A204.1 (cell line): Measurements from ENCODE around the gene LTBP1.

Source experiments
- FAIRE-seq: peaks from 2 replicates; lab custom pipeline; 2012; peaks lifted over from hg19 to GRCh38; lab: Jason Lieb, UNC

The LTBP1 gene

DNA sequence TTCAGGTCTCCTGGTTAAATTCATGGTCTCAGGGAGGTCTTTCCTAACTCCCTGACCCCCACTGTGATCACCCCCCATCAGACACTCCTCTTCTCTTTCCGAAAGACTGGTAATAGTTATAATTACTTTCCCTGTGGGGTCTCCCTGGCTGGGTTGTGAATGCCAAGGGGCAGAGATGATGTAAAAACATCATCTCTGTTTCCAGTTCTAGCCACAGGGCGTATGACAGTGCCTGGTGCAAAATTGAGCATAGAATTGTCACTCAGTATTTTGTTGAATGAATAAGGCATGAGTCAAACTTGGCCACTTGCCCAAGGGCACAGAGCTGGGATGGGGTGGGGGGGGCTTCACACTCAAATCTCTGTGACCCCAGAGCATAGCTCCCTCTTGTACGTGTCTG, 65.2 kb downstream of the LTBP1 start:
- no peak for FAIRE-seq

DNA sequence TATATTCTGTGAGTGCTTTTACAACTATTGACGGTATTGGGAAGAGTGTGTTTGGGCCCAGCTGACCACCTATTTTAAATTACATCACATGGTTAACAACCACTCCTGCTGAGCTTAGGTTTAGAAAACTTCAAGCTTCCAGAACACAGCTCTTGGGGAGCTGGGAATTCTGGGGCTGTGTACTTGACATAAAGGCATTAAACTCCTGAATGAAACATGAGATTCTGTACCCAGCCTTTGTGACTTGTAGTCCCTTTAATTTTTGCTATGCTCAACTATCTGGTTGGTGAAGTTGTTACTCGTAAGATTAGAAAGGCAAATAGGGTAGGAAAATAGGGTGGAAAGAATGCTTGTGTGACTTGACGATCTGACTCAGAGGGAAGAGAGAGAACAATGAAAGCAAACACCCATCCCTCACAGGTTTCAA, 66.9 kb downstream of the LTBP1 start:
- no peak for FAIRE-seq

DNA sequence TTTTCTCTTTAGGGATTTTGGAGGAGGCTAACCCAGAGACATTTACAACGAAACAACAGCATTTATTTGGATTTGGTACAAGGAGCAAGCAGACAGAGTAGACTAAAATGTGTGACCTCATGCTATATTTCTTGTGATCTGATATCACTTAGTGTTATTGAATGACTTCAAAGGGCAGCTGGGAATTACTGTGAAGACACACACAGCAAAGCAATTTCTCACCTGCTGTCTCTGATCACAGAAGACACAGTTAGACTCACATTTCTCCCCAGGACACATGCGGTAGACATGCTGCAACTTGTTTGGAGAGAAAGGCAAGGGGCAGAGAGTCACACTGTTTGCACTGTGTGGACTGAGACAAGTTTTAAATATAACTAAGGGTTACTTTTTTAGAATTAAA, 67.5 kb downstream of the LTBP1 start:
- FAIRE-seq = no peak

DNA sequence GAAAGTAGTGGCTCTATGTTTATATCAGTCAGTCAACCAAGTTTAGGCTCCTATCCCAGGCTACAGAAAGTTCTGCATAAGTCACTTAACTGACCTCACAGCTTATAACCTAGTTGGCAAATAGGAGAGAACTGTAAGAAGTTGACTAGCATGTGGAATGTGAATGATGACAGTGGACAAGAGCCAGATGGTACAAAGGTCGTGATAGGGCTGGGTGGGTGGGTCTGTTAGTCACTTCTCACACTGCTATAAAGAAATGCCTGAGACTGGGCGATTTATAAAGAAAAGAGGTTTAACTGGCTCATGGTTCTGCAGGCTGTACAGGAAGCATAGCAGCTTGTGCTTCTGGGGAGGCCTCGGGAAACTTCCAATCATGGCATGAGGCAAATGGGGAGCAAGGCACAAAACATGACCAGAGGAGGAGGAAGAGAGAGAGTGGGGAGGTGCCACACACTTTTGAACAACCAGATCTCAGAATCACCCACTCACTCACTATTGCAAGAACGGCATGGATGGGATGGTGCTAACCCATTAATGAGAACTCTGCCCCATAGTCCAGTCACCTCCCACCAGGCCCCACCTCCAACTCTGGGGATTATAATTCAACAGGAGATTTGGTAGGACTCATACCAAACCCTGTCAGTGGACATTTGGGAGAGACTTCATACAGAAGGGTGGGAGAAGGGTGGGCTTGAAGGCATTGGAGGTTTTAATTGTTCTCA, 68.8 kb downstream of the LTBP1 start:
- no peak for FAIRE-seq

DNA sequence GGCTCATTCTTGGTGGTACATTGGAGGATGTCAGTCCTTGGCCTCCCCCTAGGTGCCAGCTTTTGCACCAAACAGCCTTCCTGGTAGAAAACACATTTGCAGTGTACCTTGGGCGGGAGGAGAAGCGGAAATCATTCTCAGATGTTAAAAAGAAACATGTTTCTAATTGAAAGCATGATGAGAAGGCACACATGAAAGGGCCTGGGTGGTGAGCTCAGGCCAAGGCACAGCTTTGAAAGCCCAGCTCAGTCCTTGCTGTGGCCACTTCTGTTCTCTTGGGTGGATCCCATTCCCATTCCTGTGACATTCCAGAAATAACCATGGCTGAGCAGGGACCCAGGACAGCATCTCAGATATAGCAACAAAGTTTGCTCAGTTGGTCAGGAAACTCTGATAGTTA, 71.5 kb downstream of the LTBP1 start:
- no peak for FAIRE-seq

DNA sequence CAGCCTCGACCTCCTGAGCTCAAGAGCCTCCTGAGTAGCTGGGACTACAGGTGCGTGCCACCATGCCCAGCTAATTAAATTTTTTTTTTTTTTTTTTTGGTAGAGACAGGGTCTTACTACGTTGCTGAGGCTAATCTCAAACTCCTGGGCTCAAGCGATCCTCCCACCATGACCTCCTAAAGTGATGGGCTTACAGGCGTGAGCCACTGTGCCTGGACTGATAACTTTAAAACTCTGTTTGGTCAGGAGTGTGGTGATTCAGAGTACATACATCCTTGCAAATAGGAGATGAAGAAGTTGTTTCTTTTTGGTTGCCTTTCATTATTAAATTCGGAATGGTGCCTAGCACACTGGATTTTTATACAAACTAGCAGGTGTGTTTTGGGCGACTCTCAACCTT, 73.0 kb downstream of the LTBP1 start:
- no peak for FAIRE-seq

DNA sequence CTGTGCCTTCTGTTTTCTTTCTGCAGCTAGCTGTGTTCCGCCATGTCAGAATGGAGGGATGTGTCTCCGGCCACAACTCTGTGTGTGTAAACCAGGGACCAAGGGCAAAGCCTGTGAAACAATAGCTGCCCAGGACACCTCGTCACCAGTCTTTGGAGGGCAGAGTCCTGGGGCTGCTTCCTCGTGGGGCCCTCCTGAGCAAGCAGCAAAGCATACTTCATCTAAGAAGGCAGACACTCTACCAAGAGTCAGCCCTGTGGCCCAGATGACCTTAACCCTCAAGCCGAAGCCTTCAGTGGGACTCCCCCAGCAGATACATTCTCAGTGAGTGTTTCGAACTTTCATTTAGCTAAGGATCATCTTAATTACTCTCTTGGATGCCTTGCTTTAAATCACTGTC, 74.1 kb downstream of the LTBP1 start:
- no peak for FAIRE-seq

DNA sequence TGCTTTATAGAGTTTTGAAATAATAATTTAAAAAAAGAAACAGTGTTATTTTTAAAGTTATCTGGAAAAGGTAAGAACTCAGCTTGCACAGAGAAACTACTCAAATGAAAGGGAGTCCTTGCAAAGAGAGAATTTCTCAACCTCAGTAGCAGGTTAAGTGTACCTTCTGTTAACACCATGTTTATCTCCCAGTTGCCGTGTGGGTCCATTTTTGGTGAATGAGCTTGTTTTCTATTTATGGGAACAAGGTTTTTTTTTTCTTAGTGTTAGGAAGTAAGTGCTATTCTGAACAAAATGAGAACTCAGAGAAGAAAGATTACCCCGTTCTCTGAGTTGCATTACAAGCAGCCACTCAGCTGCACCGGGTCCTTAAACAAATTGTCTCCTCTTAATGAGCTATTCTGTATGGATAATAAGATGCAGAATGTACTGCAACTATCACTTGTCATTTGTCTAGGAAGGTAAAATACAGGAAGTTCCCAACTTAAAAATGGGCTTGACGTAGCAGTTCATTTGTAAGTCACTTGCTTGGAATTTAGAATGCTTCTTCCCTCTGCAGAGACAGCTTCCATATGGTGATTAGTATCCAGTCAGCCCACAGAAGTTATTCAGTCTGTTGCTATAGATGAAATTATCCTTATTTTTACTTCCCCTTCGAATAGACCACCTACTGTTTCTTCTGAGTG, 74.9 kb downstream of the LTBP1 start:
- FAIRE-seq = no peak

DNA sequence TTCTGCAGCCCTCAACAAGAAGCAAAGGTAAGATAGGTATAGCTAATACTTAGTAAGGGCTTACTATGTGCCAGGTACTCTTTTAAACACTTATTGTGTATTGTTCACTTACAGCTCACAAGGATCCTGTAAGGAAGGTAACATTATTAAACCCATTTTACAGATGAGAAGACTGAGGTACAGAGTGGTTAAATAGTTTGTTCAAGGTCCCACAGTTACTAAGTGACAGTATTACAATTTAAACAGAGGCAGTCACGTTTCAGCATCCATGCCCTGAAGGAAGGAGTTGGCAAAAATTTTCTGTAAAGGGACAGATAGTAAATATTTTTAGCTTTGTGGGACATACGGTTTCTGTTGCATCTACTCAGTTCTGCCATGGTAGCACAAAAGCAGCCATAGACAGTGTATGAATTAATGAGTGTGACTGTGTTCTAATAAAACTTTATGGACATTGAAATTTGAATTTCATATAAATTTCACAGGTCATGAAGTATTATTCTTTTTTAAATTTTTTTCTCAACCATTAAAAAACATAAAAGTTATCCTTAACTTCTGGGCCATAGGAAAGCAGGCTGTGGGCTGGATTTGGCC, 75.7 kb downstream of the LTBP1 start:
- FAIRE-seq = no peak

DNA sequence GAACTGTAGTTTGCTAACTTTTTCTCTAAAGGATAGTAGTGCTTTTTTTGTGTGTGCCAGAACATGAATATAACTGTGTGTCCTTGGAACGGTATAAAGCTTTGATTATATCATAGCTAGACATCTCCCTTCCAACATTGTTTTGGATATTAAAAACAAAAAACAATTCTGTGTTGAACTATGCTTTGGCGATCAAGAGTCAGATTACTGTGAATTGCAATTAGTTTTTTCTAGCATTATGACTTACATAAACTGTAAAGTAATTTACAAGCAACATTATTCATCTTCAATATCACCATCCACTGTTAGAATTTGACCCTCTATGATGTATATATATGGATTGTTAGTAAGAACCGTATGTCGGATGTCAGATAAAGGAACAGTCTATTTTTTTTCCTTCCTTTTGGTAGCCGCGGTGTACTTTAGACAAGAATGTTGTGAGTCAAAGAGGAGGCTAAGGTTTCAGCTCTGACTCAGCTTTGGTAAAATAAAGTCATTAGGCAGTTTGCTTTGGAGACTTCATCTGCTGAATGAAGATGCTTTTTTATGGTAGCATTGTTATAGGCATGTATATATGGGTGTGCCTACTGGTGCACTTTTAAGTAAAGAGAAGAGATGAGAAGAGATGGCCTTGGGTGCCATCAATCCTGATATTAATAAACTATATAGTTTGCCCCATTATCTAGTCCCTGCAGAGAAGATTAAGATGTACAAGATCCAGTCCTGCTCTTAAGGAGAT, 76.4 kb downstream of the LTBP1 start:
- FAIRE-seq = no peak

DNA sequence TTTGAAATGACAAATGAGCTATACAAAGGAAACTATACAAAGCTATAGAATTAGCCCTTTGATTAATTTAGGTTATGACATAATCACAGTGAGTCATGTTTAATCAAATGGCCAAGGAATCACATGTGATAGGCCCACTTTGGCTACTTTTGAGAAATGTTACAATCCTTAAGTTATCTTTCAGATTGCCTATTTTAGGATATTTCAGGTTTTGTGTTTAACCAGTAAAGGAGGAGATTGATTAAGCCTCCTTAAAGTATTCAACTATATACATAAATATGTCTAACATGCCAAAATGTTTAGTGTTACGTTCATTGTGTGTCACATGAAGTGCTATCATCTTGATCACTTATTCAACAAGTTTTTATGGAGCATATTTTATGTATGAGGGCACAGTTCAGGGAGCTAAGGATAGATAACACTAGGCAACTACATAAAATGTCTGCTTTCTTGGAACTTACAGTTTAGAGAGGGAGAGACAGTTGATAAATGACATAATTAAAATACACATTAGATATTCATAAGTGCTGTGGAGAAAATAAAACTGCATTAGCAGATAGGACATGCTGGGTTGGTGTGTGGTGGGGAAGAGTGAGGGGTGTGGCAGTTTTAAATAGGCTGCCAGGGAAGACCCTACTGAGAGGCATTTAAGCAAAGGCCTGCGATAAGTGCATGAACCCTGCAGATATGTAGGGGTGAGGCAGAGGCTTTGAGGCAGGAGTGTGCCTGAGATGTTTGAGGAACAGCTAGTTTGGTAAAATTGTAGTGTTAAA, 77.2 kb downstream of the LTBP1 start:
- FAIRE-seq = no peak

DNA sequence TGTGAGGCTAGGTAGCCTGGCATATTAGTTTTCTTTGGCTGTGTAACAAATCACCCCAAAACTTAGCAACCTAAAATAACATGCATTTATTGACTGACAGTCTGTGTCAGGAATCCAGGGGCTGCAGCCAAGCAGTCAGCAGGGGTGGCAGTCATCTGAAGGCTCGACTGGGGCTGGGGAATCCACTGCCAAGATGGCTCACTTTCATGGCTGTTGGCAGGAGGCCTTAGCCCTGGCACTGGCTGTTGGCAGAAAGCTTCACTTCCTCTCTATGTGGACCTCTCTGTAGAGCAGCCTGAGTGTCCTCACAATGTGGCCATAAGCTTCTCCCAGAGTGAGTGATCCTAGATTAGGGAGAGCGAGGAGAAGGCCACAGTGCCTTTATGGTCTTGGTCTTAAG, 78.0 kb downstream of the LTBP1 start:
- no peak for FAIRE-seq

DNA sequence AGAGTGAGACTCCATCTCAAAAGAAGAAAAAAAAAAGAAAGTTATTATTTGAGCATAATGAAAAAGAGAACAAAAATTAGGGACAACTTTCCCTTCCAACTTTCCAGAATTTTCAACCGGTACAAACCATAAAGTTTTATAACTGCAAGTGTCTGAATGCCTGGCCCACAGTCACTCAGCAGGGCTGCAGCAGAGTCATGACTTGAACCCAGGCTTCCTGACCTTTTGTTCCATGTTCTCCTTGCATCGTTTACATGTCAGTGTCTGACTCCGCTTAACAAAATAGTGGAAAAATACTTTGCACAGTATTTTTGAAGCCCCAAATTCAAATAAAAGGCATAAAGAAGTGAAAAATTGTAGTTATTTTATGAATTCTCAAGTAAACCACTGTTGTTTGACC, 82.7 kb downstream of the LTBP1 start:
- FAIRE-seq = no peak

DNA sequence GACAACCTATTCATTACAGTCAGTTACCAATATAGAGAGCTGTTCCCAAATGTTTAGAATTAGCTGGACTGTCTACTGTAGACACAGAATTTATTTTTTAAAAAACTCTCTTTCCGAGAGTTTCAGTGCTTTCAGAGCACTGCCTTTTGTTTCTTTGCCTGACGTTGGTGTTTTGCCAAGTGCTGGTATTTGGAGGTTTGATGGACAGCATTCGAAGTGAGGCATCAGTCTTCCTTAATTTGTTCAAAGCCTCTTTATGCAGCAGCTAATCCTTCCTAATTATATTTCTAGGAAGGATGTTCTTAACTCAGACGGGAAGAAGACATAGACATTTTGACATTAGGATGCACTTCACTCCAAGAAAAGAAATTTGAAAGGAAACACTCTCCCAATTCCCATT, 83.2 kb downstream of the LTBP1 start:
- FAIRE-seq = no peak

DNA sequence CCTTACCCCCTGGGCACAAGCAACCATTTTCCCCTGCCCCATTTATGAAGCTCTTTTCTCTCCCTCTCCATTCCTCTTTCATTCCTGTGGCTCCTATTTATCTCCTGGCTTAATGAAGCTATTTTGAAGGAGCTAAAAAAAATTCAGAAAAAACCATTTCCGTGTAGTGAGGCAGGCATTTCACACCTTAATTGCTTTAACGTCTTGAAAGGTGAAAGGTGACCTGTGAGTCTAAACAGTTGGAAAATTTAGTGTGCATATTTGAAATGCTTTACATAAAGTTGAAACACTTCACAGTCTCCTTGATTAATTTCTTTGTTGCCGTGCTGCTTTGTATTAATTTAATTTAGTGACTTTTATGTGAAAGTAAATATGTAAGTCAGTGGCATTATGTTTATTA, 83.6 kb downstream of the LTBP1 start:
- FAIRE-seq = no peak

DNA sequence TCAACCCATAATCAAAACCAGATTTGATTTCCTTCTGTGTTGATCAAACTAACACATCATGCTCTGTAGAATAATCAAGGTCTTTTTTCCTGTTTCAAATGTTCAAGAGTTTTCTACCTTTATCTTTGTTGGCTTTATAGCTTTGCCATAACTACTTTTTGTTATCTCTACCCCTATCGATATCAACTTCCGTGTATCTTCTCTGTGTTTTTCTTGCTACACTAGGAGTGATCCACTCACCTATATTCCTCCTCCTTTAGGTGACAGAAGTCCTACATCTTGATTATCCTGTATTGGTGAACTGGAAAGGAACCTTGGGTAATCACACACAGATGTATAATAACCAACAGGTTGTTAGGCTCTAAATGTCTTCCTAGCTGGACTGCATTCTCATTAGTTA, 85.5 kb downstream of the LTBP1 start:
- FAIRE-seq = no peak

DNA sequence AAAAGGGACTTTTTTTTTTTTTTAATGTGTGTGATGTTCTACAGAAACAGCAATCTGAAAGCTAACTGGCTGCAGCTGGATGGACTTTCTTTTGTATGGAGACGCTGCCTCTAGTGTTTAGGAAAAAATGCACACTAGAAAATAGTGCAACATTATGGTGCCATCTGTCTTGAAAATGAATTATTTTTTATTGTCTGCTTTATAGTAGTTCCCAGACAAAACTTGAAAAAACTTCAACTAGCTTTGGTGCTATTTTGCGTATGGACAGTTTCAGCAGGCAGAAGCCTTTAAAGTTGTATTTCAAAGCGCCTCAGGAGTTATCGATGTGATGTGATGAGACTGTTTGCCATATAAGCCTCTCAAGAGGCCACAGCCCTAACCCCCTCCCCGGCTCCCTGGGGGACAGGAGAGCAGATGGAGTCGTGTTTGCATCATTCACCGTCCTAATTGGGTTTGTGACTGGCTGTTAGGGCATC, 86.9 kb downstream of the LTBP1 start:
- FAIRE-seq = no peak

DNA sequence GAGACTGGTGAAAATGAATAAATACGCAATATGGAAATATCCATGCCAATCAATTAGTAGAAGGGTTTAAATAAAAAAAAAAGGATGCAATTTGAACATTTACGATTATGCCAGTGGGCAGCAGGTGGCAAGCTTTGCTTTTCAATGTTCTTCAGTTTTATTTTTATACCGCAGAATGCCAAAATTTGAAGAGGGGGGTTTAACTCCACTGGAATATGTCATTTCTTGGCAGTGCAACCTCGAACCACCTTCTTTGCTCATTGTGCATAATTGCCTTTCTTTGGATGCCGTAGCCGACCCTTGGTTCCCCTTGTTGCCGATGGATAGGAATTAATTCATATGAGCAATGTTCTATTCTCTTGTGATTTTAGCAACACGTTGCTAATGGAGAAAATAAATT, 88.0 kb downstream of the LTBP1 start:
- no peak for FAIRE-seq

DNA sequence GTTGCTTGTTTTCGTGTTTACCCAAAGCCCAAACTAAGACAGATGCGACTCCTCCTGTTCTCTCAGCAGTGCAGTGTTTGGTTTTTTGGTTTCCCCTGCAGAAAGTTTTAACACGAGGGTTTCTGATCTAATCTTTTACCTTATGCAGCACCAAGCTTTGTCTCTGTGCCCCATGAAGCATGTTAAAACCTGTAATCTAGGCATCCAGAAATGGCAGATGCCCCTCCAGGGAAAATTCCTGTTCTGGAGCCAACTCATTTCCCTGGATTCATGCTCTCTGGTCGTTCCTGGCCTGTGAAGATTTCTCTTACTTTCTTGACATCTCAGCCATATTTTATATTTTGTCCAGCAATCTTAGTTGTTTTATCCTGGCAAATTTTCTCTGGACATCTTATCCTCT, 91.5 kb downstream of the LTBP1 start:
- FAIRE-seq = no peak

DNA sequence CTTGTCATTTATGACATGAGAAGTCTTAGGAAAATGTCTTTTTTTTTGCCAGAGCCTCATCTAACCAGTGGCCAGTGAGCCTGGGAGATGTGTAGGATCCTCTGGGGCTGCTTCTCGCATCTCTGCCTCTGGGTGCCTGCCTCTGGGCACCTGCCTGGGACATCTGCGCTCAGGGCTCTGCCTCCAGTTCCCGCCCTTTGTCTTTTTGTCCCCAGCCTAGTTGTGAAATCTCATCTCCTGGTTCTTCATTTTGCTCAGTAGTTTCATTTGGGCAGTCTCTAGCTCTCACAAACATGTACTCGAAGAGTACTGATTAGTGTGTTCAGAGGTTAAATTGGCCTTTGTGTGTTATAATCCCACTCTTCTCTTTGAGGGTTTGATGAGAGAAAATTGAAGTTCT, 92.0 kb downstream of the LTBP1 start:
- no peak for FAIRE-seq

DNA sequence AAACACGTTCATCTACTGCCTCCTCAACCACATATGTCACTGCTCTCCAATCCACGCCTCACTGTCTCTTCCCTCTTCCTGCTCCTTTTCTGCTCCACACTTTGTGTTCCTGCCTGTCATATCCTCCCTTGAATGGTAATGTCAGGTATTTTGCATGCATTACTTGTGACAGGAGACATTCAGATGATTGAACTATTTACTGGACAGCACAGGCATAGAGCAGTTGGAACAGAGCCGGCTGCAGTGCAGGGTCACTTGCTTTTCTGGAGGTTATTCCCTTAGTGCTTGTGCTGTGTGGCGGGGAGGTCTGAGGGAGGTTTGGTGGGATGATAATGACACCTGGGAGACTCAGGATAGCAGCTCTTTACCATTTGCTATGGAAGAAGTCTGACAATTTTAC, 93.8 kb downstream of the LTBP1 start:
- no peak for FAIRE-seq

DNA sequence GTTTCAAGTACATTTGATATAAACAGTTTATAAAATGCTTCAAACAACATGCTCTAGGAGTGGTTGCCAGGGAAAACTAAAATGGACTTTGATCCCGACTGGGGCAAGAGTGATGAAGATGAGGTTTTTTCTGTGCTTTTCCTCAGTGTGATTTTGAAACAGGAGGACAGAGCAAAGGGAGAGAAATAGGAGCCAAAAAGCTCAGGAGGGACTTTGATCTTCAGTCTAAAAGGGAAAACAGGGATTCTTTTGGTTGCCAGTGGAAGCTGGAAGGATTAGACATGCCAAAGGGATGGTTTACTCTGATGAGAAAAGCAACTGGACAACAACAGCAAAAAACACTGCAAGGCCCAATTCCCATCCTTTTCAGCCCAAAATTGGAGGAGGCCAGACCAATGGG, 95.5 kb downstream of the LTBP1 start:
- no peak for FAIRE-seq
